ENCODE data around the gene SNX25. TPM values are rescaled to one million over a fixed set of nuclear protein-coding genes. Genes with fewer than 3 reads are reported as not detected.

Gene SNX25
- total and polyA plus RNA-seq, 10 of the 15 experiments (the other 5 are each of a cell fraction or from before 2014, with no cell fraction given) = 11.2 to 117 (median 62.8) TPM

GRCh38 chr4:185261946-185262345 lies 52.5 kb downstream of the SNX25 start (continued):
- TF ChIP-seq NBN (IDR thresholded peaks at IDR 0.05) (no peak), NFIC (IDR thresholded peaks at IDR 0.05; ENCODE audit: low read depth, low read length) (no peak), IKZF1 (conservative IDR thresholded peaks at IDR 0.05) (no peak), SP1 (IDR thresholded peaks at IDR 0.05; ENCODE audit: low read depth, low read length) (no peak), E2F8 (IDR thresholded peaks at IDR 0.05; ENCODE audit: low read depth, partially characterized antibody) (no peak), PKNOX1 (IDR thresholded peaks at IDR 0.05) (no peak)

- ATAC-seq (peak; percentile 78), FAIRE-seq (no peak), DNase-seq (ENCODE audit: low read depth, low spot score) (no peak)
- Histone ChIP-seq H3K9ac (ENCODE audit: control insufficient read depth, insufficient read depth, low read length) (no peak overlapping the region), H3K4me2 (ENCODE audit: control insufficient read depth, insufficient read depth) (0 out of 2 replicates have a peak overlapping the region, but pooled peaks have one; percentile 7), H4K20me1 (ENCODE audit: control insufficient read depth, insufficient read depth) (no peaks in the 10 kb centered on the region), H3K9me3 (replicated peaks; ENCODE audit: control insufficient read depth, insufficient read depth, low read length) (no peaks in the 10 kb centered on the region), H3K27me3 (replicated peaks in 1 of 2; ENCODE audit: control insufficient read depth in 2 of 2, insufficient read depth in 2 of 2, low read length in 1 of 2) (no peaks in the 10 kb centered on the region), H3K4me1 (ENCODE audit: control insufficient read depth, insufficient read depth, low read length) (peaks cover 47% of the 10 kb centered on the region), H3K36me3 (ENCODE audit: control insufficient read depth in 2 of 2, insufficient read depth in 2 of 2, low read length in 1 of 2) (peaks cover 9 to 50% of the 10 kb centered on the region in 2 experiments), H3K27ac (ENCODE audit: control insufficient read depth, insufficient read depth) (peak overlapping the region; percentile 64), H3K4me3 (no peak overlapping the region), H2AFZ (ENCODE audit: control insufficient read depth, low read depth, low read length) (no peak overlapping the region), H3K79me2 (ENCODE audit: control insufficient read depth, insufficient read depth, low read length) (peaks cover 42% of the 10 kb centered on the region)
- ChIA-PET POLR2A (interaction anchor here (1.5 kb wide), 1 partner anchor 51 kb away, joined by 7 read pairs; no protein-coding TSS in a partner anchor), CTCF (interaction anchor here (0.6 to 1.8 kb wide), 5 partner anchors 11 to 51 kb away, joined by 3 to 6 read pairs (median 5); no protein-coding TSS in a partner anchor), RAD21 (ENCODE audit: unreplicated experiment) (interaction anchor here (1.0 to 2.3 kb wide), 6 partner anchors 11 to 69 kb away, joined by 3 to 8 read pairs (median 4); no protein-coding TSS in a partner anchor), SMC1A (ENCODE audit: uncharacterized antibody, unreplicated experiment) (interaction anchor here (0.7 to 2.4 kb wide), 11 partner anchors 8 to 82 kb away, joined by 3 to 9 read pairs (median 5); no protein-coding TSS in a partner anchor)
- no TSS peak for BruUV-seq (replicated peaks)
- intact Hi-C loops (cut with micrococcal nuclease; ENCODE audit: unreplicated experiment) (no loop called here), in situ Hi-C loops (cut with MboI) (no loop called here)
- 47% methylated on average over 2 of the region's 2 CpGs for WGBS (ENCODE audit: insufficient coverage, insufficient replicate concordance, low lambda C conversion rate, missing lambda C conversion rate)
- TF ChIP-seq RCOR1 (conservative IDR thresholded peaks at IDR 0.05; ENCODE audit: low read depth, low read length) (no peak), ZNF274 (IDR thresholded peaks at IDR 0.05; ENCODE audit: insufficient read depth, insufficient read length) (no peak), ZNF24 (IDR thresholded peaks at IDR 0.05) (no peak), HSF1 (IDR thresholded peaks at IDR 0.05; ENCODE audit: low read depth, low read length) (no peak), CHD1 (IDR thresholded peaks at IDR 0.05; ENCODE audit: low read depth, low read length) (no peak), ELK1 (IDR thresholded peaks at IDR 0.05; ENCODE audit: low read depth, low read length) (no peak), PRDM15 (CRISPR knock-in tag; IDR thresholded peaks at IDR 0.05) (no peak)
Measured at GRCh38 chr4:185263419-185263818, 54.0 kb downstream of the SNX25 start.
